GM12878 (cell line): ENCODE data around the gene HIVEP2. TPM values are rescaled to one million over a fixed set of nuclear protein-coding genes. Genes with fewer than 3 reads are reported as not detected.

Source experiments
- ATAC-seq: fragments of 200-7000 bp; cut with Tn5 transposase; 3 replicates; pipeline ENCODE4 v1.9.1; 2020; ENCODE audit warnings: mild to moderate bottlenecking, moderate library complexity
- BruUV-seq: library from RNA; stranded (reverse); fragments of 400-500 nt; replicated peaks from 2 replicates; lab custom pipeline; 2021; lab: Mats Ljungman, UMichigan
- CTCF ChIA-PET: fragments of 300-600 bp; sonication (Branson Sonifier 250); formaldehyde crosslinking; extraction: SDS; loops from one replicate; lab custom pipeline; 2021; ENCODE audit warnings: inconsistent platforms; lab: Yijun Ruan, JAX
- POLR2A ChIA-PET: fragments of 350-600 bp; formaldehyde crosslinking; extraction: SDS; loops from one replicate; lab custom pipeline; 2021; ENCODE audit warnings: inconsistent platforms; lab: Charles Lee
- RAD21 ChIA-PET: fragments of 300-600 bp; sonication (Branson Sonifier 250); formaldehyde crosslinking; loops from one replicate; lab custom pipeline; 2023; ENCODE audit warnings: antibody characterized with exemption; ENCODE audit not compliant: unreplicated experiment; lab: Charles Lee
- SMC1A ChIA-PET: fragments of 300-600 bp; sonication (Branson Sonifier 250); formaldehyde crosslinking; loops from one replicate; lab custom pipeline; 2023; ENCODE audit not compliant: unreplicated experiment, uncharacterized antibody; lab: Charles Lee
- DNase-seq: peaks from one replicate; pipeline ENCODE4 v3.0.0-alpha.2; 2011; ENCODE audit warnings: low read depth, low spot score
- FAIRE-seq: peaks from 3 replicates; lab custom pipeline; 2011; peaks lifted over from hg19 to GRCh38; lab: Jason Lieb, UNC
- H2AFZ ChIP-seq: 2 replicates; pipeline ENCODE4 v1.6.0; 2011; ENCODE audit warnings: low read depth, low read length, control low read depth; ENCODE audit not compliant: control insufficient read depth
- H3K27ac ChIP-seq: 2 replicates; pipeline ENCODE4 v1.5.1; 2011; ENCODE audit warnings: control low read depth; ENCODE audit not compliant: control insufficient read depth, insufficient read depth
- H3K27me3 ChIP-seq, 2 experiments: replicated peaks in 1 of 2; 2 replicates each; pipeline versions ENCODE4 v1.6.0 to v1.6.1; 2011; ENCODE audit warnings: low read length in 1 of 2; ENCODE audit not compliant: control insufficient read depth in 2 of 2, insufficient read depth in 2 of 2
- H3K36me3 ChIP-seq, 2 experiments: 2 replicates each; pipeline ENCODE4 v1.5.1; 2011; ENCODE audit warnings: low read length in 1 of 2; ENCODE audit not compliant: control insufficient read depth in 2 of 2, insufficient read depth in 2 of 2
- H3K4me1 ChIP-seq: 2 replicates; pipeline ENCODE4 v1.6.1; 2011; ENCODE audit warnings: mild to moderate bottlenecking, low read length, moderate library complexity, mixed read lengths; ENCODE audit not compliant: control insufficient read depth, insufficient read depth
- H3K4me2 ChIP-seq: 2 replicates; pipeline ENCODE4 v1.6.0; 2011; ENCODE audit warnings: control low read depth; ENCODE audit not compliant: control insufficient read depth, insufficient read depth
- H3K4me3 ChIP-seq: fragments of 200-600 bp; sonication (generic); 2 replicates; pipeline ENCODE4 v1.5.1; 2016
- H3K79me2 ChIP-seq: 2 replicates; pipeline ENCODE4 v1.6.0; 2011; ENCODE audit warnings: low read length; ENCODE audit not compliant: control insufficient read depth, insufficient read depth
- H3K9ac ChIP-seq: 2 replicates; pipeline ENCODE4 v1.8.0; 2011; ENCODE audit warnings: low read length, control low read depth, mixed read lengths; ENCODE audit not compliant: control insufficient read depth, insufficient read depth
- H3K9me3 ChIP-seq: replicated peaks from 3 replicates; pipeline ENCODE4 v1.5.1; 2011; ENCODE audit warnings: mild to moderate bottlenecking, low read length; ENCODE audit not compliant: control insufficient read depth, insufficient read depth
- H4K20me1 ChIP-seq: 2 replicates; pipeline ENCODE4 v1.6.0; 2011; ENCODE audit not compliant: control insufficient read depth, insufficient read depth
- CREM ChIP-seq: IDR thresholded peaks from 2 replicates; pipeline ENCODE4 v1.6.1; 2014; ENCODE audit warnings: antibody characterized with exemption, low read depth
- IKZF2 ChIP-seq, 2 experiments: fragments of 450-650 bp; IDR thresholded peaks; 2 replicates each; pipeline ENCODE4 v1.6.1; 2017; ENCODE audit warnings: mild to moderate bottlenecking in 2 of 2, moderate library complexity in 2 of 2
- JUNB ChIP-seq: IDR thresholded peaks from 2 replicates; pipeline ENCODE4 v1.6.1; 2016; ENCODE audit warnings: antibody characterized with exemption, mild to moderate bottlenecking
- WGBS: methylation state at CpG from one replicate; pipeline ENCODE4 v1.1.6; 2016; ENCODE audit warnings: low lambda C conversion rate; ENCODE audit not compliant: insufficient replicate concordance, insufficient coverage; ENCODE audit errors: missing lambda C conversion rate; 5-methylcytosine and 5-hydroxymethylcytosine counted together
- in situ Hi-C: fragments of 300-500 bp; cut with MboI; formaldehyde crosslinking; loops from 9 replicates; pipeline ENCODE4 v1.14.3; 2018; ENCODE audit warnings: mixed read lengths
- intact Hi-C: fragments of 100-400 bp; cut with micrococcal nuclease; formaldehyde crosslinking; loops from one replicate; pipeline ENCODE4 v1.14.2; 2022; ENCODE audit not compliant: unreplicated experiment
- polyA plus RNA-seq, 11 experiments: library from polyadenylated mRNA; depleted of rRNA in 4 of 11; unstranded in 6 of 11; stranded (reverse) in 5 of 11; fragments of >200 nt; fragmentation: Nextera tagmentation in 4 of 11; fragmentation: Illumina TruSeq in 1 of 11; extraction: Ambion mirVana in 4 of 11; extraction: Trizol in 1 of 11; gene quantifications; 1 replicate in 1 of 11; 2 replicates in 10 of 11; pipeline versions ENCODE4 v1.2.1 to v1.2.3, GENCODE V29; 2011 to 2016; ENCODE audit warnings: inconsistent platforms in 2 of 11, missing spikeins in 2 of 11, low read depth in 1 of 11
- total RNA-seq, 4 experiments: library from RNA; depleted of rRNA in 3 of 4; stranded (reverse); fragments of >200 nt in 3 of 4; fragmentation: Illumina TruSeq in 1 of 4; extraction: Trizol in 1 of 4; gene quantifications; 2 replicates each; pipeline versions ENCODE4 v1.2.1 to v1.2.3, GENCODE V29; 2013 to 2021
- TF ChIP-seq, protein P1 (sequence below): fragments of 450-650 bp; IDR thresholded peaks from 2 replicates; pipeline ENCODE4 v1.6.1; 2016; ENCODE audit warnings: mild to moderate bottlenecking
- TF ChIP-seq, protein P2 (sequence below): IDR thresholded peaks from 2 replicates; pipeline ENCODE4 v1.6.1; 2012; ENCODE audit warnings: low read depth, low read length, improper control_type of control experiment
- TF ChIP-seq, protein P3 (sequence below): fragments of 450-650 bp; IDR thresholded peaks from 2 replicates; pipeline ENCODE4 v1.6.1; 2018; ENCODE audit warnings: mild to moderate bottlenecking, low read depth, moderate library complexity; ENCODE audit not compliant: partially characterized antibody
- TF ChIP-seq, protein P4 (sequence below): fragments of 450-650 bp; IDR thresholded peaks from 2 replicates; pipeline ENCODE4 v1.6.1; 2017; ENCODE audit warnings: mild to moderate bottlenecking, moderate library complexity

Gene HIVEP2
- total and polyA plus RNA-seq, 10 of the 15 experiments (the other 5 are each of a cell fraction or from before 2014, with no cell fraction given) = 1.2 to 15.7 (median 10.2) TPM

DNA sequence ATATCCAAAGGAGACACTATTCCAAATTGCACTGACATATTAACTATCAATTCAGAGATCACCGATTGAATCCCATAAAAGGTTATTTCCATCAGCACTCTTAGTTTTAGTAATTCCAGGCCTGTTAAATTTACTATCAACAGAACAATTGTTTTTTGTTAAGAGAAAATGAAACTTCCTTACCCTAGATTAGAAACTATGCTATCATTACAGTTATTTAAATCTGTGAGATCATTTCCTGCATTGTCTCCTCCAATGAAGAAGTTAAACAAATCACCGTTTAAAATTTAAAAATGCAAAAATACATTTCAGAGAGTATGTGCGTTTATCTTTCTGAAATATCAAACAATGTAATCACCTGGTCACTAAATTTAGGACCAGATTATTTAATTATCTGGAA is 57.5 kb downstream of the HIVEP2 start (continued):
- TF ChIP-seq, protein P1, sequence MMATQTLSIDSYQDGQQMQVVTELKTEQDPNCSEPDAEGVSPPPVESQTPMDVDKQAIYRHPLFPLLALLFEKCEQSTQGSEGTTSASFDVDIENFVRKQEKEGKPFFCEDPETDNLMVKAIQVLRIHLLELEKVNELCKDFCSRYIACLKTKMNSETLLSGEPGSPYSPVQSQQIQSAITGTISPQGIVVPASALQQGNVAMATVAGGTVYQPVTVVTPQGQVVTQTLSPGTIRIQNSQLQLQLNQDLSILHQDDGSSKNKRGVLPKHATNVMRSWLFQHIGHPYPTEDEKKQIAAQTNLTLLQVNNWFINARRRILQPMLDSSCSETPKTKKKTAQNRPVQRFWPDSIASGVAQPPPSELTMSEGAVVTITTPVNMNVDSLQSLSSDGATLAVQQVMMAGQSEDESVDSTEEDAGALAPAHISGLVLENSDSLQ = 0 out of 2 replicates have a peak, but pooled peaks have one; percentile 1

DNA sequence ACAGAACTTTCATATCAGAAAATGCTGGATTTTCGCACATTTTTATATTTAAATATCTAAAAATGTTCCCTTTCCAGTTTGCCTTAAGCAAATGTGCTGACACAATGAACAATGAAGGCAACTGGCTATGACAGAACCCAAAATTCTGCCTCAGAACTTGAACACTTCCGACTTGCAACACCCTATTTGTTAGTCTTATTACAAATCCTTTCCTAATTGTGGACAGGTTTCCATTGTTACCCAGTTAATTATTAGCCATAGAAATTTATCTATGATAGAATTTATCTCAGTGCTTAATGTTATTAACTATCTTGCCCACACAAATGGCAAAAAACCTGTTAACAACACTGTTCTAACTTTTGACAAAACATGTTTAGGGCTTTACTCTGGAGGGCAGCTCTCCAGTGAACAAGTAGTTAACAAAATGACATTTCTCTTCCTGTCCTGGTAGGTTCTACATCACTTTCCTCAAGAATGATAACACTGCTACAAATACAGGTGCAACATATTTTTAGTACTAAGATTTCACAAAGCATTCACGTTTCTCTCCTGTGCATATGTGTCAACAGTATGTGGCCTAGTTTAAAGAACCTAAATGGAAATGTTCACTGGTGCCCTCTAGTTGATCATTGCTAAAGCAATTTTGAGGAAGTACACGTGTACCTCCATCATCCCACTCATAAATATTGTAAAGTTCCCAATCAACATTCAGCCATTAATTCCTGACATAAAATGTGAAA is 58.4 kb downstream of the HIVEP2 start:
- FAIRE-seq (peak; percentile 74), DNase-seq (peak; percentile 86), ATAC-seq (peak; percentile 62)
- CTCF ChIA-PET = interaction anchor here (1.0 to 4.5 kb wide), 17 partner anchors 14 to 193 kb away, joined by 3 to 27 read pairs (median 6); no protein-coding TSS in a partner anchor
- Histone ChIP-seq H3K4me3 (no peak overlapping the region), H3K27ac (peak overlapping the region; percentile 75), H3K36me3 (no peaks in the 10 kb centered on the region), H4K20me1 (no peaks in the 10 kb centered on the region), H3K9ac (peak overlapping the region; percentile 56), H3K27me3 (no peaks in the 10 kb centered on the region), H3K9me3 (peaks cover 2% of the 10 kb centered on the region; the same call in 2 of the 3 replicates), H3K4me2 (peak overlapping the region; percentile 88), H3K79me2 (peaks cover 69% of the 10 kb centered on the region), H3K4me1 (peaks cover 37% of the 10 kb centered on the region), H2AFZ (no peak overlapping the region)
- RAD21 ChIA-PET = interaction anchor here (0.6 to 7.6 kb wide), 21 partner anchors 13 to 193 kb away, joined by 3 to 150 read pairs (median 22); no protein-coding TSS in a partner anchor
- 6% methylated on average over 4 of the region's 4 CpGs for WGBS
- POLR2A ChIA-PET = interaction anchor here (0.7 to 6.4 kb wide), 13 partner anchors 19 to 67 kb away, joined by 3 to 78 read pairs (median 7); no protein-coding TSS in a partner anchor
- in situ Hi-C loops = no loop called here
- intact Hi-C loops = loop anchor here (2.0 kb wide), 1 partner anchor 16 kb away; no protein-coding TSS in a partner anchor
- no TSS peak for BruUV-seq
- SMC1A ChIA-PET = interaction anchor here (1.0 to 12.3 kb wide), 19 partner anchors 12 to 194 kb away, joined by 3 to 287 read pairs (median 33); no protein-coding TSS in a partner anchor
- TF ChIP-seq CREM = peak; percentile 69
- TF ChIP-seq, protein P2, sequence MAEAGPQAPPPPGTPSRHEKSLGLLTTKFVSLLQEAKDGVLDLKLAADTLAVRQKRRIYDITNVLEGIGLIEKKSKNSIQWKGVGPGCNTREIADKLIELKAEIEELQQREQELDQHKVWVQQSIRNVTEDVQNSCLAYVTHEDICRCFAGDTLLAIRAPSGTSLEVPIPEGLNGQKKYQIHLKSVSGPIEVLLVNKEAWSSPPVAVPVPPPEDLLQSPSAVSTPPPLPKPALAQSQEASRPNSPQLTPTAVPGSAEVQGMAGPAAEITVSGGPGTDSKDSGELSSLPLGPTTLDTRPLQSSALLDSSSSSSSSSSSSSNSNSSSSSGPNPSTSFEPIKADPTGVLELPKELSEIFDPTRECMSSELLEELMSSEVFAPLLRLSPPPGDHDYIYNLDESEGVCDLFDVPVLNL = no peak
- TF ChIP-seq, protein P3, sequence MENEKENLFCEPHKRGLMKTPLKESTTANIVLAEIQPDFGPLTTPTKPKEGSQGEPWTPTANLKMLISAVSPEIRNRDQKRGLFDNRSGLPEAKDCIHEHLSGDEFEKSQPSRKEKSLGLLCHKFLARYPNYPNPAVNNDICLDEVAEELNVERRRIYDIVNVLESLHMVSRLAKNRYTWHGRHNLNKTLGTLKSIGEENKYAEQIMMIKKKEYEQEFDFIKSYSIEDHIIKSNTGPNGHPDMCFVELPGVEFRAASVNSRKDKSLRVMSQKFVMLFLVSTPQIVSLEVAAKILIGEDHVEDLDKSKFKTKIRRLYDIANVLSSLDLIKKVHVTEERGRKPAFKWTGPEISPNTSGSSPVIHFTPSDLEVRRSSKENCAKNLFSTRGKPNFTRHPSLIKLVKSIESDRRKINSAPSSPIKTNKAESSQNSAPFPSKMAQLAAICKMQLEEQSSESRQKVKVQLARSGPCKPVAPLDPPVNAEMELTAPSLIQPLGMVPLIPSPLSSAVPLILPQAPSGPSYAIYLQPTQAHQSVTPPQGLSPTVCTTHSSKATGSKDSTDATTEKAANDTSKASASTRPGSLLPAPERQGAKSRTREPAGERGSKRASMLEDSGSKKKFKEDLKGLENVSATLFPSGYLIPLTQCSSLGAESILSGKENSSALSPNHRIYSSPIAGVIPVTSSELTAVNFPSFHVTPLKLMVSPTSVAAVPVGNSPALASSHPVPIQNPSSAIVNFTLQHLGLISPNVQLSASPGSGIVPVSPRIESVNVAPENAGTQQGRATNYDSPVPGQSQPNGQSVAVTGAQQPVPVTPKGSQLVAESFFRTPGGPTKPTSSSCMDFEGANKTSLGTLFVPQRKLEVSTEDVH = peak; percentile 61
- TF ChIP-seq IKZF2 (IDR thresholded peaks at IDR 0.05) = peak; percentile 83 to 85
- TF ChIP-seq, protein P4, sequence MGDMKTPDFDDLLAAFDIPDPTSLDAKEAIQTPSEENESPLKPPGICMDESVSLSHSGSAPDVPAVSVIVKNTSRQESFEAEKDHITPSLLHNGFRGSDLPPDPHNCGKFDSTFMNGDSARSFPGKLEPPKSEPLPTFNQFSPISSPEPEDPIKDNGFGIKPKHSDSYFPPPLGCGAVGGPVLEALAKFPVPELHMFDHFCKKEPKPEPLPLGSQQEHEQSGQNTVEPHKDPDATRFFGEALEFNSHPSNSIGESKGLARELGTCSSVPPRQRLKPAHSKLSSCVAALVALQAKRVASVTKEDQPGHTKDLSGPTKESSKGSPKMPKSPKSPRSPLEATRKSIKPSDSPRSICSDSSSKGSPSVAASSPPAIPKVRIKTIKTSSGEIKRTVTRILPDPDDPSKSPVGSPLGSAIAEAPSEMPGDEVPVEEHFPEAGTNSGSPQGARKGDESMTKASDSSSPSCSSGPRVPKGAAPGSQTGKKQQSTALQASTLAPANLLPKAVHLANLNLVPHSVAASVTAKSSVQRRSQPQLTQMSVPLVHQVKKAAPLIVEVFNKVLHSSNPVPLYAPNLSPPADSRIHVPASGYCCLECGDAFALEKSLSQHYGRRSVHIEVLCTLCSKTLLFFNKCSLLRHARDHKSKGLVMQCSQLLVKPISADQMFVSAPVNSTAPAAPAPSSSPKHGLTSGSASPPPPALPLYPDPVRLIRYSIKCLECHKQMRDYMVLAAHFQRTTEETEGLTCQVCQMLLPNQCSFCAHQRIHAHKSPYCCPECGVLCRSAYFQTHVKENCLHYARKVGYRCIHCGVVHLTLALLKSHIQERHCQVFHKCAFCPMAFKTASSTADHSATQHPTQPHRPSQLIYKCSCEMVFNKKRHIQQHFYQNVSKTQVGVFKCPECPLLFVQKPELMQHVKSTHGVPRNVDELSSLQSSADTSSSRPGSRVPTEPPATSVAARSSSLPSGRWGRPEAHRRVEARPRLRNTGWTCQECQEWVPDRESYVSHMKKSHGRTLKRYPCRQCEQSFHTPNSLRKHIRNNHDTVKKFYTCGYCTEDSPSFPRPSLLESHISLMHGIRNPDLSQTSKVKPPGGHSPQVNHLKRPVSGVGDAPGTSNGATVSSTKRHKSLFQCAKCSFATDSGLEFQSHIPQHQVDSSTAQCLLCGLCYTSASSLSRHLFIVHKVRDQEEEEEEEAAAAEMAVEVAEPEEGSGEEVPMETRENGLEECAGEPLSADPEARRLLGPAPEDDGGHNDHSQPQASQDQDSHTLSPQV = 0 out of 2 replicates have a peak, but pooled peaks have one; percentile 65
- TF ChIP-seq JUNB = peak; percentile 14; the same call in 1 of the 2 replicates
